ENCODE results near the gene METTL1. TPM values are rescaled to one million over a fixed set of nuclear protein-coding genes. Genes with fewer than 3 reads are reported as not detected.

The METTL1 gene
- polyA plus RNA-seq, 2 donors, result 18.8 to 19.3 TPM

DNA sequence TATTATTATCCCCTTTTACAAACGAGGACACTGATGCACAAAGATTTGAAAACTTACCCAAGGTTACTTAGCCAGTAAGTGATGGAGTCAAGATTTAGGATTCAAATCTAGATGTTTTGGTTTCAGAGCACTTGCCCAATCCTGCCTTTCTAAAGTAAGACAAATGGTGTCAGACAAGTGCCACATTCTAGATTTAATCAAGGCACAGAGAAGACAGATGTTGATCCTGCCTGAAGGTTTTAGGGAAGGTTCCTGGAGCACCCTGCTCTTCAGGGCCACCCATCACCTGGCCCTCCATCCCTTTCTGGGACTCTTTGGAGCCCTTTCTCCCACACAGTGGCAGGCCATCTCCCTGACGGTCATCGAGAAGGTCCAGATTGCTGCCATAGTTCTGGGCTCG lies 14.1 kb downstream of the METTL1 start:
- Histone ChIP-seq H3K4me1 (ENCODE audit: control insufficient read depth in 2 of 2, insufficient read depth in 2 of 2, low read length in 1 of 2) (peaks cover 0 to 2% of the 10 kb centered on the region in 2 donors), H3K36me3 (ENCODE audit: control insufficient read depth in 2 of 2, insufficient read depth in 2 of 2, low read length in 1 of 2) (peaks cover 0 to 10% of the 10 kb centered on the region in 2 donors), H3K27me3 (ENCODE audit: control insufficient read depth in 1 of 2, insufficient read depth in 2 of 2, low read length in 2 of 2) (no peaks in the 10 kb centered on the region), H3K4me3 (ENCODE audit: low read depth in 1 of 2, low read length in 2 of 2) (no peak overlapping the region), H3K27ac (ENCODE audit: low read depth in 2 of 2, low read length in 1 of 2) (no peak overlapping the region), H3K9me3 (ENCODE audit: control insufficient read depth in 2 of 2, insufficient read depth in 1 of 2, low read depth in 1 of 2, low read length in 1 of 2) (no peaks in the 10 kb centered on the region)
- WGBS, 2 donors, result 86 to 93% methylated on average over 4 of the region's 4 CpGs

DNA sequence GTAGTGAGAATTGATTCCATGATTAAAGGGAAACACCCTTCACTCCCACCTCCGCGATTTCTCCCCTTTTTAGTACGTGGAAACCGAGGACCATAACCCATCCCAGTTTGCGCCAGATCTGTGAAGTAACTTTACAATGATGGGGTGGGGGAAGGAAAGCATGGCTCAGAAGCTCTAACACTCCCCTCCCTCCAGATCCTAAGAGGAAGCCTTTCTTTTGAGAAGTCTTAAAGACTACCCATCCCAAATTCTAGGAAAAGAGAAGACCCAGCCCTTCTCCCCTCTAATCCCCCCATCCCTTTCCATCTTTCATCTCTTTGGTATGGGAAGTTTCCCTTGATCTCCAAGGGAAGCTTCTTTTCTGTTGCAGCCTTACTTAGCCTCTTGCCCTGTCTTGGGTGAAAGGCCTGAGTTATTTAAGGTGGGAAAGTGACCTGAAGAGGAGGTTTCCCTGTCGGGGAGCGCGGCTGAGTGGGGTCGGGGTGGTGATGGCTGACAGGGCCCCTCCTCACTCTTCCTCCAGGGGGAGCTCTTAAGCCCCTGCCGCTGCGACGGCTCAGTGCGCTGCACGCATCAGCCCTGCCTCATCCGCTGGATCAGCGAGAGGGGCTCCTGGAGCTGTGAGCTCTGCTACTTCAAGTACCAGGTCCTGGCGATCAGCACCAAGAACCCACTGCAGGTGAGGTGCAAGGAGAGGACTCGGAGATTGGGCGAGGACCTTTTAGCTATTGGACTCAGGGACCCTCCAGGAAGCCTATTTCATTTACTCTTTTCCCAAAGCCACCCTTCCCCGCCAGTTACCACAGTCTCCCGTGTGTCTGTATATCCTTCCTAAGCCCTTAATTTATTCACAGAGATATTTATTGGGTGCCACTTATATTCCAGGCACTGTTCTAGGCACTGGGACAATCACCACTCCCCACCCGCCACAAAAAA lies 15.2 kb downstream of the METTL1 start:
- Histone ChIP-seq H3K9me3 (ENCODE audit: control insufficient read depth in 2 of 2, insufficient read depth in 1 of 2, low read depth in 1 of 2, low read length in 1 of 2) (no peaks in the 10 kb centered on the region), H3K36me3 (ENCODE audit: control insufficient read depth in 2 of 2, insufficient read depth in 2 of 2, low read length in 1 of 2) (peaks cover 0 to 10% of the 10 kb centered on the region in 2 donors), H3K27me3 (ENCODE audit: control insufficient read depth in 1 of 2, insufficient read depth in 2 of 2, low read length in 2 of 2) (no peaks in the 10 kb centered on the region), H3K4me1 (ENCODE audit: control insufficient read depth in 2 of 2, insufficient read depth in 2 of 2, low read length in 1 of 2) (peaks cover 0 to 2% of the 10 kb centered on the region in 2 donors), H3K4me3 (ENCODE audit: low read depth in 1 of 2, low read length in 2 of 2) (no peak overlapping the region), H3K27ac (ENCODE audit: low read depth in 2 of 2, low read length in 1 of 2) (no peak overlapping the region)
- 43 to 53% methylated on average over 22 of the region's 22 CpGs for WGBS, 2 donors

GRCh38 chr12:57755454-57756372 lies 16.2 kb downstream of the METTL1 start:
- Histone ChIP-seq H3K4me3 (ENCODE audit: low read depth in 1 of 2, low read length in 2 of 2) (peak overlapping the region; percentile 56 to 76), H3K27me3 (ENCODE audit: control insufficient read depth in 1 of 2, insufficient read depth in 2 of 2, low read length in 2 of 2) (no peaks in the 10 kb centered on the region), H3K36me3 (ENCODE audit: control insufficient read depth in 2 of 2, insufficient read depth in 2 of 2, low read length in 1 of 2) (peaks cover 0 to 11% of the 10 kb centered on the region in 2 donors), H3K9me3 (ENCODE audit: control insufficient read depth in 2 of 2, insufficient read depth in 1 of 2, low read depth in 1 of 2, low read length in 1 of 2) (no peaks in the 10 kb centered on the region), H3K27ac (ENCODE audit: low read depth in 2 of 2, low read length in 1 of 2) (peak overlapping the region; percentile 16 to 69), H3K4me1 (ENCODE audit: control insufficient read depth in 2 of 2, insufficient read depth in 2 of 2, low read length in 1 of 2) (peaks cover 6 to 8% of the 10 kb centered on the region in 2 donors)
- WGBS, 2 donors, result 1% methylated on average over 56 to 76 of the region's 76 CpGs

- Histone ChIP-seq H3K36me3 (ENCODE audit: control insufficient read depth in 2 of 2, insufficient read depth in 2 of 2, low read length in 1 of 2) (peaks cover 0 to 14% of the 10 kb centered on the region in 2 donors), H3K4me3 (ENCODE audit: low read depth in 1 of 2, low read length in 2 of 2) (peak overlapping the region; percentile 56 to 76), H3K27me3 (ENCODE audit: control insufficient read depth in 1 of 2, insufficient read depth in 2 of 2, low read length in 2 of 2) (no peaks in the 10 kb centered on the region), H3K27ac (ENCODE audit: low read depth in 2 of 2, low read length in 1 of 2) (peak overlapping the region; percentile 69), H3K4me1 (ENCODE audit: control insufficient read depth in 2 of 2, insufficient read depth in 2 of 2, low read length in 1 of 2) (peaks cover 6 to 8% of the 10 kb centered on the region in 2 donors), H3K9me3 (ENCODE audit: control insufficient read depth in 2 of 2, insufficient read depth in 1 of 2, low read depth in 1 of 2, low read length in 1 of 2) (no peaks in the 10 kb centered on the region)
- WGBS, 2 donors, result 0% methylated on average over 15 to 34 of the region's 34 CpGs
Observed at GRCh38 chr12:57755194-57755453, 16.8 kb downstream of the METTL1 start.

DNA sequence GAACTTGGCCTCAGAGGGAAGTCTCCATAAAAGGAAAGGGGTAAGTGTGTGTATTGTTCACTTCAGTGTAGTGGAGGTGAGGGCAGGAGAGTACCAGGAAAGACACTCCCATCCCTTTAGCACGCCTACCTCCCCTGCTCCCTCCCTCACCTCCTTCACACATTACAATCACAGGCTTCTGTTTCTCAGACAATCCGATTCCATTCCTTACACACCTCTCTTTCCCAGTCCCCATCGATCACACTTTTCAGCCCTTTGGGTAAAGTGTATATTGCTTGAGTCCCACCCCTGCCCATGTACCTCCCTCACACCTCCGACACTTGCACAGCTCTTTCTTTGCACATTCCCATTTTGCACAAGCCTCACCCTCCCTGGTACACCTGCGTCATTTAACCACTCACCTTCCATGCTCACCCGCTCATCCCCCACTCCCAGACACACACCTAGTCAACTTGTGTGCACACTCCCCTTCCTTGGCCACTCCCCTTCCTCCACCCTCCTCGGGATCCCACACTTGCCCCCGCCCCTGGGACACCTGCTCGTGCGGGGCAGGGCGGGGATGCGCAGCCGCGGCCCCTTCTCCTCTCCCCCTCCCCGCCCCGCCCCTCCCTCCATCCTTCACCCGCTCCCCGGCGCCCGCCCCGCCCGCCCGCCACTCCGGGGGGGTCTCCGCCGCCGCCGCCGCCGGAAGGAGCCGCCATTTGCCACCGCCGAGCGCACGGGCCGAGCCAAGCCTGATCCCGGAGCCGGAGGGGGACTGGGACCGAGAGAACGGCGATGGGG lies 17.3 kb downstream of the METTL1 start, which contains the start of gene MARCHF9:
TSS of gene MARCHF9 (plus strand) at position 693 of the 783 bp plus-strand sequence. CDS start 426 bp downstream, outside the sequence.
- Histone ChIP-seq H3K36me3 (ENCODE audit: control insufficient read depth in 2 of 2, insufficient read depth in 2 of 2, low read length in 1 of 2) (peaks cover 0 to 14% of the 10 kb centered on the region in 2 donors), H3K4me3 (ENCODE audit: low read depth in 1 of 2, low read length in 2 of 2) (peak within 1 kb of the TSS; percentile 56 to 76), H3K4me1 (ENCODE audit: control insufficient read depth in 2 of 2, insufficient read depth in 2 of 2, low read length in 1 of 2) (peaks cover 6 to 8% of the 10 kb centered on the region in 2 donors), H3K27ac (ENCODE audit: low read depth in 2 of 2, low read length in 1 of 2) (peak within 1 kb of the TSS; percentile 69), H3K27me3 (ENCODE audit: control insufficient read depth in 1 of 2, insufficient read depth in 2 of 2, low read length in 2 of 2) (no peaks in the 10 kb centered on the region), H3K9me3 (ENCODE audit: control insufficient read depth in 2 of 2, insufficient read depth in 1 of 2, low read depth in 1 of 2, low read length in 1 of 2) (no peaks in the 10 kb centered on the region)
- WGBS, 2 donors, result 1% methylated on average over 29 to 41 of the region's 41 CpGs

- H3K9me3 ChIP-seq (ENCODE audit: control insufficient read depth in 2 of 2, insufficient read depth in 1 of 2, low read depth in 1 of 2, low read length in 1 of 2), result no peaks in the 10 kb centered on the region
- H3K4me1 ChIP-seq (ENCODE audit: control insufficient read depth in 2 of 2, insufficient read depth in 2 of 2, low read length in 1 of 2), result peaks cover 6 to 8% of the 10 kb centered on the region in 2 donors
- no peak overlapping the region for H3K4me3 ChIP-seq (ENCODE audit: low read depth in 1 of 2, low read length in 2 of 2)
- H3K36me3 ChIP-seq (ENCODE audit: control insufficient read depth in 2 of 2, insufficient read depth in 2 of 2, low read length in 1 of 2), result peaks cover 0 to 13% of the 10 kb centered on the region in 2 donors
- no peak overlapping the region for H3K27ac ChIP-seq (ENCODE audit: low read depth in 2 of 2, low read length in 1 of 2)
- H3K27me3 ChIP-seq (ENCODE audit: control insufficient read depth in 1 of 2, insufficient read depth in 2 of 2, low read length in 2 of 2), result no peaks in the 10 kb centered on the region
- 18 to 27% methylated on average over 1 of the region's 1 CpG for WGBS, 2 donors
Observed at GRCh38 chr12:57753756-57754337, 18.1 kb downstream of the METTL1 start.

DNA sequence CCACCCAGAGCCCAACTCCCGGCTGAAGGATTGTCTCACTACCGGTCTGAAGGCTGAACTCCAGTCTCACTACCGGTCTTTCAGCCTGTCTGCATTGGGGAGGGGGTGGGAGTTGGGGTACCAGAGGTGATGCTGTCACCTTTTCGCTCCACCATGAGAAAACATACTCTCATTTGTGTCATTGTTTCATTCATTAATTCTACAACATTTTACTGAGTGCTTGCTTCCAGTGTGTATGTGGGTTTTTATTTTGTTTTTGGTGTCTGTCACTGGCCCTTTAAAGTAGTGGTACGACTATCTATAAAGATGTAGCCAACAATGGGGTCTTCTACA lies 19.3 kb downstream of the METTL1 start:
- Histone ChIP-seq H3K27me3 (ENCODE audit: control insufficient read depth in 1 of 2, insufficient read depth in 2 of 2, low read length in 2 of 2) (no peaks in the 10 kb centered on the region), H3K27ac (ENCODE audit: low read depth in 2 of 2, low read length in 1 of 2) (peak overlapping the region in 1 of 2 donors; percentile 65), H3K4me3 (ENCODE audit: low read depth in 1 of 2, low read length in 2 of 2) (peak overlapping the region; percentile 58 to 72), H3K4me1 (ENCODE audit: control insufficient read depth in 2 of 2, insufficient read depth in 2 of 2, low read length in 1 of 2) (peaks cover 6 to 8% of the 10 kb centered on the region in 2 donors), H3K36me3 (ENCODE audit: control insufficient read depth in 2 of 2, insufficient read depth in 2 of 2, low read length in 1 of 2) (peaks cover 0 to 11% of the 10 kb centered on the region in 2 donors), H3K9me3 (ENCODE audit: control insufficient read depth in 2 of 2, insufficient read depth in 1 of 2, low read depth in 1 of 2, low read length in 1 of 2) (no peaks in the 10 kb centered on the region)
- 0% methylated on average over 5 of the region's 5 CpGs for WGBS, 2 donors

DNA sequence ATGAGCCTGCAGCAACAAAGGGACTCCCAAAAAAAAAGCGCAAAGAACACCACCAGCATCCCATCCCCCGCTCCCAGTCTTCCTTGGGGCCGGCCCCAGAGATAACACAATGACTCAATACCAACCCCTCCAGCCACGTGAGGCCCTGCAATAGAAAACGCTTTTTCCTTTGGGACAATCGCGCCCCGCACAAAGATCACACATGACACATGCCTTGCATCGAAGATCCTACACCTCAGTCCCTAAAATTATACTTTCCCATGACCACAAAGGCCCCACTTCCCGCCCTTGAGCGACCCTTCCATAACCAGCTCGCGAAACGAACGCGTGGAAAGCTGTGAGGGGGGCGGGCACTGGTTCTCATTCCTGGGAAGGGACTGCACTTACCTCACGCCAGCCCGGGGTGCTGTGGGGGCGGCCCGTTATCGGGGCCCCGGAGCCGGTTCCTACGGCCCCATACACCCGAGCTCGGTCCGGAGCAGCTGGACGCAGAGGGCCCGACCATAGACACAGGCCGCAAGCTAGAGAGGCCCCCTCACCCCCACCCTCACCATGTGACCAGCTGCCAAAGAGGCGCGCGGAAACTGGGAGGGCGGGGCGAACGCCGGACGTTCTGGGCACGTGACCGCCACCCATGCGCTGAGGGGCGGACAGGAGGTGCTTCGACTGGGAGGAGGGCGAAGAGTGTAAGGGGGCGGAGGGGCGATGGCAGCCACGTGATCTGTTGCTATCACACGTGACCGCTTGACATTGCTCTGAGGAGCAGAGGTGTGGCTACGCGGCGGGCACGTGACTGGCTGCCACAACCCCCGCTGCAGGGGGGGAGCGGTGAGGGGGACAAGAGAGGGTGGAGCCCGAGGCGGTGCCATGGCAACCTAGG lies 19.9 kb downstream of the METTL1 start, which contains the start of gene CDK4:
TSS of gene CDK4 (minus strand) at position 523 of the 880 bp plus-strand sequence. CDS start 593 bp downstream, outside the sequence.
- peak within 1 kb of the TSS; percentile 58 to 72 for H3K4me3 ChIP-seq (ENCODE audit: low read depth in 1 of 2, low read length in 2 of 2)
- 0 to 1% methylated on average over 58 of the region's 58 CpGs for WGBS, 2 donors
- no peaks in the 10 kb centered on the region for H3K27me3 ChIP-seq (ENCODE audit: control insufficient read depth in 1 of 2, insufficient read depth in 2 of 2, low read length in 2 of 2)
- H3K9me3 ChIP-seq (ENCODE audit: control insufficient read depth in 2 of 2, insufficient read depth in 1 of 2, low read depth in 1 of 2, low read length in 1 of 2), result no peaks in the 10 kb centered on the region
- H3K36me3 ChIP-seq (ENCODE audit: control insufficient read depth in 2 of 2, insufficient read depth in 2 of 2, low read length in 1 of 2), result peaks cover 0 to 11% of the 10 kb centered on the region in 2 donors
- H3K4me1 ChIP-seq (ENCODE audit: control insufficient read depth in 2 of 2, insufficient read depth in 2 of 2, low read length in 1 of 2), result peaks cover 6 to 8% of the 10 kb centered on the region in 2 donors
- peak within 1 kb of the TSS; percentile 71 to 88 for H3K27ac ChIP-seq (ENCODE audit: low read depth in 2 of 2, low read length in 1 of 2)
